Tibial artery (tissue), 4 donors: ENCODE measurements around the gene KRT77.

Source experiments
- DNase-seq, 2 donors: peaks; one replicate each; pipeline ENCODE4 v3.0.0-alpha.2; 2019
- H3K27ac ChIP-seq, 2 donors: fragments of 200-600 bp; sonication (generic) in 1 of 2; 1 replicate in 1 of 2; 2 replicates in 1 of 2; pipeline ENCODE4 v1.5.1; 2018 to 2019; ENCODE audit warnings: mild to moderate bottlenecking in 1 of 2
- H3K27me3 ChIP-seq, 2 donors: fragments of 200-600 bp; sonication (generic) in 1 of 2; one replicate each; pipeline versions ENCODE4 v1.5.1 to v1.6.0; 2016 to 2019
- H3K36me3 ChIP-seq, 3 donors: fragments of 200-600 bp; sonication (generic) in 2 of 3; one replicate each; pipeline ENCODE4 v1.5.1; 2016 to 2019; ENCODE audit warnings: mild to moderate bottlenecking in 2 of 3
- H3K4me1 ChIP-seq, 4 donors: fragments of 200-600 bp; sonication (generic) in 2 of 4; 1 replicate in 3 of 4; 2 replicates in 1 of 4; pipeline ENCODE4 v1.5.1; 2016 to 2019
- H3K4me3 ChIP-seq, 2 donors: fragments of 200-600 bp; sonication (generic) in 1 of 2; 1 replicate in 1 of 2; 2 replicates in 1 of 2; pipeline ENCODE4 v1.5.1; 2018 to 2019; ENCODE audit warnings: mild to moderate bottlenecking in 2 of 2
- H3K9me3 ChIP-seq, 3 donors: fragments of 200-600 bp; sonication (generic) in 1 of 3; one replicate each; pipeline ENCODE4 v1.5.1; 2016 to 2019
- intact Hi-C: fragments of 100-400 bp; cut with DNase I; formaldehyde crosslinking; loops from one replicate; pipeline ENCODE4 v1.15.0; 2023; ENCODE audit warnings: low total_unique reads
- TF ChIP-seq, protein P1 (sequence below), 2 experiments: fragments of 200-600 bp in 1 of 2; fragments of 450-650 bp in 1 of 2; IDR thresholded peaks; one replicate each; pipeline ENCODE4 v1.5.1; 2017 to 2019; ENCODE audit warnings: antibody characterized with exemption in 2 of 2, mild to moderate bottlenecking in 1 of 2, moderate library complexity in 1 of 2

The KRT77 gene

DNA sequence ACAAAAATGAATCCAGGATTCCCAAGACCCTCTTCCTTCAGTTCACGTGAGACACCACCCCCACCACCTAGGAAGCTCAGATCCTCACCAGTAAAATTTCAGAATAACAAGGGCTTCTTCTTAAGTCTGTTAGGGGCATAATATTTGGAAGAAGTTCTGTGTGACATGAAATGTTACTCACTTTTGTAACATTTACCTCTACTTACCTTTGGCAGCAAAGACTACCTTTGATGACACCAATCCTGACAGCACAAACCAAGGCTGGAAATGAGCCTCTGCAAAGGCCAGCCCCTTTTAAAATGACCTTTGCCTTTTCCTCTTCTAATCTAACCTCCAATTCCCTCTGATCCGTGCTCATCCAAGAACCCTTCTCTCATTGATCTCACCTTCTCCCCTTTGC is 19.4 kb upstream of the KRT77 start:
- no peaks in the 10 kb centered on the region for H3K9me3 ChIP-seq
- TF ChIP-seq, protein P1, sequence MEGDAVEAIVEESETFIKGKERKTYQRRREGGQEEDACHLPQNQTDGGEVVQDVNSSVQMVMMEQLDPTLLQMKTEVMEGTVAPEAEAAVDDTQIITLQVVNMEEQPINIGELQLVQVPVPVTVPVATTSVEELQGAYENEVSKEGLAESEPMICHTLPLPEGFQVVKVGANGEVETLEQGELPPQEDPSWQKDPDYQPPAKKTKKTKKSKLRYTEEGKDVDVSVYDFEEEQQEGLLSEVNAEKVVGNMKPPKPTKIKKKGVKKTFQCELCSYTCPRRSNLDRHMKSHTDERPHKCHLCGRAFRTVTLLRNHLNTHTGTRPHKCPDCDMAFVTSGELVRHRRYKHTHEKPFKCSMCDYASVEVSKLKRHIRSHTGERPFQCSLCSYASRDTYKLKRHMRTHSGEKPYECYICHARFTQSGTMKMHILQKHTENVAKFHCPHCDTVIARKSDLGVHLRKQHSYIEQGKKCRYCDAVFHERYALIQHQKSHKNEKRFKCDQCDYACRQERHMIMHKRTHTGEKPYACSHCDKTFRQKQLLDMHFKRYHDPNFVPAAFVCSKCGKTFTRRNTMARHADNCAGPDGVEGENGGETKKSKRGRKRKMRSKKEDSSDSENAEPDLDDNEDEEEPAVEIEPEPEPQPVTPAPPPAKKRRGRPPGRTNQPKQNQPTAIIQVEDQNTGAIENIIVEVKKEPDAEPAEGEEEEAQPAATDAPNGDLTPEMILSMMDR (IDR thresholded peaks at IDR 0.05): no peak
- intact Hi-C loops: no loop called here
- H3K36me3 ChIP-seq: no peaks in the 10 kb centered on the region
- H3K4me3 ChIP-seq: no peak overlapping the region
- H3K4me1 ChIP-seq: no peaks in the 10 kb centered on the region
- no peak overlapping the region for H3K27ac ChIP-seq
- no peak for DNase-seq
- peaks cover 0 to 18% of the 10 kb centered on the region in 2 donors for H3K27me3 ChIP-seq

DNA sequence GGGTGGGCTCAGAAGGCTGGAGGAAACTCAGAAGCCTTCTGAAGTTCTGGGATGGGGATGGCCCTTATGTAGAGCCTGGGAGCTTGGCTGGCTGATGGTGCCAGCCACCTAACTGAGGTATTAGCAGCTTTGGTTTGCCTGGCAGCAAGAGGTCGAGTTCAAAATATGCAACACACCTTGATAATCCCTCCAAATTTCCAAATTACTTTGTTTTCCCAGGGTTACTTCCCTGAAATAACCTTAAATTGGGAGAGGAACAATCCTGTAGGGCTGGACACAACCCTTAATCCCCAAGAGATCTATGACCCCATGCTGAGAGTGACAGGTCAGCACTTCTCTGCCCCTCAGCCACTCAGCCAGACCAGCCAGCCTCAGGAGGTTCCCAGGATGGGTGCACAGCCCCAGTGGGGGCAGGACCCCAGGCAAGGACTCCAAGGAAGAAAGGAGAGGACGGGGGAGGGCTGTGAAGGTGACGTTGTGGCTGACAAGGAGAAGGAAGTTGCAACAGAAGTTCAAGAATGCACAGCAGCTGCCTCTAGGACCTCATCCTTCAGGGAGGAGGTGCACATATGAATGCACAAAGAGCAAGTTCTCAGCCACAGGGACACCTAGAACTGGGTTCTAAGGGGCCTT is 18.6 kb upstream of the KRT77 start:
- DNase-seq: no peak
- TF ChIP-seq, protein P1 (IDR thresholded peaks at IDR 0.05): no peak
- intact Hi-C loops: no loop called here
- H3K27me3 ChIP-seq: peaks cover 0 to 21% of the 10 kb centered on the region in 2 donors
- no peak overlapping the region for H3K27ac ChIP-seq
- no peak overlapping the region for H3K4me3 ChIP-seq
- H3K4me1 ChIP-seq: no peaks in the 10 kb centered on the region
- H3K9me3 ChIP-seq: no peaks in the 10 kb centered on the region
- no peaks in the 10 kb centered on the region for H3K36me3 ChIP-seq

DNA sequence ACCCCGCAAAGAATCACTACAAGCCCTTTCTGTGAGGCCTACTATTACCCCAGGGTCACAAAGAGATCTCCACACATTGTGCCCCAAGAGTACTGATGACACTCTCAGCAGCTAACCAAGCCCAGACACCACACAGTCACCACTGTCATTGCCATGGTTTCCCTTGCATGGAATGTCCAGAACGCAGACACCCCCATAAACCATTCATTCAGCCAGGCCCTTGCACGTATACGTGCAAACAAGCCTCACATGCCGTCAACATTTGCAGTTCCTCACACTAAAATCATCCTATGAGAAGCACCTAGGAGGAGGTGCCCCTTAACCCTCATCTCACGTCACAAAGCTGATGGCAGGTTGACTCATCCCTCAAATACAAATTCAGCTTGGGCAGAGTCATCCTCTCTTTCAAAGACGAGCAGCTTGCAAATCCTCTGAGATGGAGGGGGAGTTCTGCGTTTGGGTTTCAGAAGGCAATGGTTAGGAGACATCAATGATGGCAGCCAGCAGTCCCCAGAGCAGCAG is 17.1 kb upstream of the KRT77 start:
- Histone ChIP-seq H3K4me3 (no peak overlapping the region), H3K27me3 (peaks cover 0 to 26% of the 10 kb centered on the region in 2 donors), H3K4me1 (no peaks in the 10 kb centered on the region), H3K27ac (no peak overlapping the region), H3K36me3 (no peaks in the 10 kb centered on the region), H3K9me3 (no peaks in the 10 kb centered on the region)
- TF ChIP-seq, protein P1 (IDR thresholded peaks at IDR 0.05): no peak
- intact Hi-C loops: no loop called here
- DNase-seq: no peak

DNA sequence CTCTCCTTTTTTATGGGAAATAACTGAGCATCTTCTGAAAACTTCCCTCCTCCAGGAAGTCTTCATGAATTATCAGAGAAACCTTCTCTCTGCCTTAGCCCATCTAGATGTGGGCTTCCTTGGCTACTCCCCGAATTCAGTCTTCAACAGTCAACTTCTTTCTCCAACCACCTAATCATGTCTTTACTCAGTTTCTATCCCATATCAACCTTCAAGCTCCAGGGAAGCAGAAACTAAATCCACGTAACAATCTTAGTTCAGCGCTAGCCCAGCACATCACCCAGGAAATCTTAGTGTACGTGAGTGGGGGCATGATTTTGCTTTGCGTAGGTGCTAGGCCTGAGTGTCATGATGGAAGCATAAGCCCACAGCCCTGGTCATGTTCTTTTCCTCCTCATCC is 12.7 kb upstream of the KRT77 start:
- TF ChIP-seq, protein P1 (IDR thresholded peaks at IDR 0.05): no peak
- no peak for DNase-seq
- Histone ChIP-seq H3K9me3 (no peaks in the 10 kb centered on the region), H3K27me3 (peaks cover 0 to 54% of the 10 kb centered on the region in 2 donors), H3K27ac (no peak overlapping the region), H3K4me3 (no peak overlapping the region), H3K4me1 (peaks cover 0 to 10% (median 4%) of the 10 kb centered on the region in 4 donors), H3K36me3 (no peaks in the 10 kb centered on the region)
- intact Hi-C loops: no loop called here

DNA sequence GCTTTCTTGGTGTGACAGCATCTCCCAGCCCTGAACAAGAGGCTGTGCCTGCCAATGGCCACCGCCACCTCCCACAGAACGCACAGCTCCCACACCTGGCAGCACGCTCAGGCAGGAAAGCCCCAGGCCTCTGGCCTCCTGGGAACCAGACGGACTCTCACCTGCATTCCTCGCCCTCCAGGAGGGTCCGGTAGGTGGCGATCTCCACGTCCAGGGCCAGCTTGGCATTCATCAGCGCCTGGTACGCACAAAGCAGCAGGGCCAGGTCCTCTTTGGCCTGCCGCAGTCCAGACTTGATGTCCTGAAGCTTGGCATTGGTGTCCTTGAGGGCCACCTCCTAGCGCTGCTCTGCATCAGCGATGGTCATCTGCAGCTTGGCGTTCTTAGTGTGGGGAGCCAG is 12.1 kb upstream of the KRT77 start:
- Histone ChIP-seq H3K4me1 (peaks cover 0 to 10% (median 4%) of the 10 kb centered on the region in 4 donors), H3K9me3 (no peaks in the 10 kb centered on the region), H3K27ac (no peak overlapping the region), H3K4me3 (no peak overlapping the region), H3K36me3 (no peaks in the 10 kb centered on the region), H3K27me3 (peaks cover 0 to 50% of the 10 kb centered on the region in 2 donors)
- intact Hi-C loops: no loop called here
- TF ChIP-seq, protein P1 (IDR thresholded peaks at IDR 0.05): no peak
- DNase-seq: no peak
